Thoracic aorta (tissue), 2 donors: ENCODE results near the gene MAML2. TPM values are rescaled to one million over a fixed set of nuclear protein-coding genes. Genes with fewer than 3 reads are reported as not detected.
A peak's percentile ranks its signal among the peaks of the same experiment; 100 is the strongest.

ENCODE experiments used
- ATAC-seq: fragments of 150-250 bp; one replicate; pipeline ENCODE4 v1.8.0; 2017; ENCODE audit warnings: low read depth; ENCODE audit not compliant: insufficient number of reproducible peaks, low FRiP score
- DNase-seq: peaks from one replicate; pipeline ENCODE4 v3.0.0-alpha.2; 2020; ENCODE audit warnings: low spot score
- H3K27ac ChIP-seq, 2 donors: fragments of 200-600 bp; sonication (generic); 1 replicate in 1 of 2; 2 replicates in 1 of 2; pipeline ENCODE4 v1.5.1; 2016; ENCODE audit warnings: mild to moderate bottlenecking in 2 of 2, moderate library complexity in 2 of 2
- H3K27me3 ChIP-seq: fragments of 200-600 bp; sonication (generic); replicated peaks from 2 replicates; pipeline ENCODE4 v1.6.0; 2016; ENCODE audit warnings: mild to moderate bottlenecking; ENCODE audit not compliant: insufficient read depth
- H3K36me3 ChIP-seq: fragments of 200-600 bp; sonication (generic); one replicate; pipeline ENCODE4 v1.5.1; 2016
- H3K4me1 ChIP-seq, 2 donors: fragments of 200-600 bp; sonication (generic); 1 replicate in 1 of 2; 2 replicates in 1 of 2; pipeline versions ENCODE4 v1.5.1 to v1.6.0; 2016; ENCODE audit warnings: low read depth in 2 of 2, mild to moderate bottlenecking in 1 of 2; ENCODE audit not compliant: control insufficient read depth in 1 of 2
- H3K4me3 ChIP-seq: fragments of 200-600 bp; sonication (generic); 2 replicates; pipeline ENCODE4 v1.5.1; 2016; ENCODE audit warnings: mild to moderate bottlenecking
- H3K9me3 ChIP-seq: fragments of 200-600 bp; sonication (generic); 2 replicates; pipeline ENCODE4 v1.5.1; 2016
- CTCF ChIP-seq: fragments of 200-600 bp; sonication (generic); IDR thresholded peaks from one replicate; pipeline ENCODE4 v1.5.1; 2019; ENCODE audit warnings: antibody characterized with exemption
- total RNA-seq, 2 donors: library from RNA; depleted of rRNA; stranded (reverse); fragments of >200 nt; gene quantifications; one replicate each; pipeline versions ENCODE4 v1.1.0 to v1.2.3, GENCODE V29; 2016

MAML2 gene
- total RNA-seq, 2 donors from 2014 or later = 23.4 to 29.6 TPM

GRCh38 chr11:96218901-96219300 lies 124.1 kb downstream of the MAML2 start:
- DNase-seq (no peak), ATAC-seq (no peak)
- Histone ChIP-seq H3K27ac (peak overlapping the region; percentile 16 to 63), H3K4me1 (peaks cover 72 to 84% of the 10 kb centered on the region in 2 donors), H3K36me3 (no peaks in the 10 kb centered on the region), H3K27me3 (no peaks in the 10 kb centered on the region), H3K4me3 (no peak overlapping the region), H3K9me3 (no peaks in the 10 kb centered on the region)
- TF ChIP-seq CTCF = no peak

- no peak for ATAC-seq
- Histone ChIP-seq H3K27me3 (no peaks in the 10 kb centered on the region), H3K9me3 (no peaks in the 10 kb centered on the region), H3K36me3 (no peaks in the 10 kb centered on the region), H3K27ac (peak overlapping the region; percentile 19 to 67), H3K4me3 (peak overlapping the region; percentile 4), H3K4me1 (peaks cover 81 to 92% of the 10 kb centered on the region in 2 donors)
- no peak for DNase-seq
- TF ChIP-seq CTCF = no peak
These were observed 125.0 kb downstream of the MAML2 start for GRCh38 chr11:96218006-96218405.

GRCh38 chr11:96217206-96217605 lies 125.8 kb downstream of the MAML2 start:
- H3K4me1 ChIP-seq = peaks cover 86 to 98% of the 10 kb centered on the region in 2 donors
- peak overlapping the region; percentile 19 to 67 for H3K27ac ChIP-seq
- H3K9me3 ChIP-seq = no peaks in the 10 kb centered on the region
- H3K27me3 ChIP-seq = no peaks in the 10 kb centered on the region
- no peak for DNase-seq
- ATAC-seq = no peak
- no peak for TF ChIP-seq CTCF
- H3K36me3 ChIP-seq = no peaks in the 10 kb centered on the region
- no peak overlapping the region for H3K4me3 ChIP-seq

GRCh38 chr11:96215826-96216225 lies 127.2 kb downstream of the MAML2 start:
- DNase-seq = no peak
- Histone ChIP-seq H3K4me3 (no peak overlapping the region), H3K27me3 (no peaks in the 10 kb centered on the region), H3K36me3 (no peaks in the 10 kb centered on the region), H3K9me3 (no peaks in the 10 kb centered on the region), H3K27ac (peak overlapping the region; percentile 67 to 77), H3K4me1 (peaks cover 73 to 96% of the 10 kb centered on the region in 2 donors)
- no peak for TF ChIP-seq CTCF
- ATAC-seq = no peak

GRCh38 chr11:96215110-96215782 lies 127.7 kb downstream of the MAML2 start:
- H3K9me3 ChIP-seq = no peaks in the 10 kb centered on the region
- peak overlapping the region; percentile 67 to 77 for H3K27ac ChIP-seq
- peak; percentile 20 for ATAC-seq
- DNase-seq = no peak
- no peaks in the 10 kb centered on the region for H3K36me3 ChIP-seq
- H3K4me1 ChIP-seq = peaks cover 68 to 90% of the 10 kb centered on the region in 2 donors
- no peak for TF ChIP-seq CTCF
- H3K4me3 ChIP-seq = no peak overlapping the region
- H3K27me3 ChIP-seq = no peaks in the 10 kb centered on the region
